NCI-H2107 treated with DMSO at 0.1 percent for 48 hours (cell line): Measurements from ENCODE around the gene DTNBP1.

Experiments
- DNase-seq: peaks from one replicate; lab custom pipeline; 2025; ENCODE audit not compliant: unreplicated experiment; lab: John Stamatoyannopoulos, UW

The DTNBP1 gene

DNA sequence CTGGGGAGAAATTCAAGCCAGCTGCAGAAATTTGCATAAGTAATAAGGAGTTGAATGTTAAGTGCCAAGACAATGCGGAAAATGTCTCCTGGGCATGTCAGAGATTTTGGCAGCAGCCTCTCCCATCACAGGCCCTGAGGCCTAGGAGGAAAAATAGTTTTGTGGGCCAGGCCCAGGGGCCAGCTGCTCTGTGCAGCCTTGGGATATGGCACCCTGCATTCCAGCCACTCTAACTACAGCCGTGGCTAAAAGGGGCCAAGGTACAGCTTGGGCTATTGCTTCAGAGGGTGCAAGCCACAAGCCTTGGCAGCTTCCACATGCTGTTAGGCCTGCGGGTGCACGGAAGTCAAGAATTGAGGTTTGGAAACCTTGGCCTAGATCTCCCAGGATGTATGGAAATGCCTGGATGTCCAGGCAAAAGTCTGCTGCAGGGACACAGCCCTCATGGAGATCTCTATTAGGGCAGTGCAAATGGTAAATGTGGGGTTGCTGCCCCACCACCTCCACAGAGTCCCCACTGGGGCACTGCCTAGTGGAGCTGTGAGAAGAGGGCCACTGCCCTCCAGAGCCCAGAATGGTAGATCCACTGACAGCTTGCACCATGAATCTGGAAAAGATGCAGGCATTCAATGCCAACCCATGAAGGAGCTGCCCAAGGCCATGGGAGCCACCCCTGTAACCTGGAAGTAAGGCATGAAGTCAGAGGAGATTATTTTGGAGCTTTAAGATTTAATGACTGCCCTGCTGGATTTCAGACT is 126.5 kb downstream of the DTNBP1 start:
- DNase-seq = no peak

DNA sequence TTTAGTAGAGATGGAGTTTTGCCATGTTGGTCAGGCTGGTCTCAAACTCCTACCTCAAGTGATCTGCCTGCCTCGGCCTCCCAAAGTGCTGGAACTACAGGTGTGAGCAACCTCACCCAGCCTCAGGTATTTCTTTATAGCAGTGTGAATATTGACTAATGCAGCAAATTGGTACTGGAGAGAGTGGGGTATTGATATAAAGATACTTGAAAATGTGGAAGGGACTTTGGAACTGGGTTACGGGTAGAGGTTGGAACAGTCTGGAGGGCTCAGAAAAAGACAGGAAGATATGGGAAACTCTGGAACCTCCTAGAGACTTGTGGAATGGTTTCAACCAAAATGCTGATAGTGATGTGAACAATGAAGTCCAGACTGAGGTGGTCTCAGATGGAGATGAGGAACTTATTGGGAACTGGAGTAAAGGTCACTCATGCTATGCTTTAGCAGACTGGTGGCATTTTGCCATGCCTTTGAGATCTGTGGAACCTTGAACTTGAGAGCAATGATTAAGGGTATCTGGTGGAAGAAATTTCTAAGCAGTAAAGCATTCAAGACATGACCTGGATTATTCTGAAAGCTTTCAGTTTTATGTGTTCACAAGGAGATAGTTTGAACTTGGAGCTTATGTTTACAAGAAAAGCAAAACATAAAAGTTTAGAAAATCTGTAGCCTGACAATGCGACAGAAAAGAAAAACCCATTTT is 127.2 kb downstream of the DTNBP1 start:
- no peak for DNase-seq

DNA sequence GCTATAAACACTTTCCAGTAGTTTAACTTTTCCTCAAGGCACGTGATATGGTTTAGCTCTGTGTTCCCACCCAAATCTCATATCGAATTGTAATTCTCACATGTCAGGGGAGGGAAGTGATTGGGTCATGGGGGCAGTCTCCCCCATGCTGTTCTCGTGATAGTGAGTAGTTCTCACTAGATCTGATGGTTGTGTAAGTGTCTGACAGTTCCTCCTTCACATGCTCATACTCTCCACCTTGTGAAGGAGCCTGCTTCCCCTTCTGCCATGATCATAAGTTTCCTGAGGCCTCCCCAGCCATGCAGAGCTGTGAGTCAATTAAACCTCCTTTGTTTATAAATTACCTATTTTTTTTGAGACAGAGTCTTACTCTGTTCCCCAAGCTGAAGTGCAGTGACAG is 127.9 kb downstream of the DTNBP1 start:
- no peak for DNase-seq

DNA sequence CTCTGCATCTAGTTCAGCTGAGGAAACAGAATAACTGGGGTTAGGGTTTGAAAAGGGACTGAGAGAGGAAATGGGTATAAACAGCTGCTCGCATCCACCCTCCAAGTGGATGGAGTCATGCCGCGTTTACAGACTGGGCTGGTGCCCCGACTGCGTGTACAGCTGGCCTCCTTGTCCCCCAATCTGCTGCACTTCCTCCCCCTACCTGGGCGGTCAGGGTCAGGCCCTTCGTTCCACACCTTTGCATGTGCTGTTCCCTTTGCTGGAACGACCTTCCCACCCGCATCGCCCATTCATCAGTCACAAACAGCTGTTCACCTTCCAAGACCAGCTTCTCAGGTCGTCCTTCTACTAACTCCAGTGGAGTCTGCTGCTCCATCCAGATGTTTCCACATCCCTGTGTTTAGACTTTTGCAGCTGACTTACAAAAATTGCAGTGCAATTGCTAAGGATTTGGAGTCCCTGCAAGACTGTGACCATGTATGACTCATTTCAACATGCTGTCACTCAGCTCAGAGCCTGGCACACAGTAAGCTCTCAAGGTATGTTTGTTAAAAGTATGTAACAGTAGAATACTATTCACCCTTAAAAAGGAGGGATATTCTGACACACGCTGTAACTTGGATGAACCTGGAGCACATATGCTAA is 129.3 kb downstream of the DTNBP1 start:
- DNase-seq = no peak

DNA sequence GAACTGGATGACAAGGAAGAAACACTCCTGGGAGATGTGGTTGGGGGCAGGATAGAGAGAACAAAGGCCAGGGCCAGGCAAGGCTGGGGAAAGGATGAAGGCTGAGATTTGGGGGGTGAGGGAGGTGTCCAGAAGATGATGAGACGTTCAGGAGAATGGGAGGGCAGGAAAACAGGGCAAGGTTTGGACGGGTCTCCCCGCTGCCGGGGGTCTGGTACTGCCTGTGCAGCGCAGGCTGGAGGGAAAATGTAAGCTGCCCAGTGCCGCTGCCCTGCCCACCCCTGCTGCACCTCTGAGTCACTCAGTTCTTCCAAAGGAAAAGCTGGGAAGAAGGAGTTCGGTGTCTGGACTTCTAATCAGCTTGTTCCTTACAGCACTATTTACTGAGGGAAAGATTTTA is 130.9 kb downstream of the DTNBP1 start:
- no peak for DNase-seq

DNA sequence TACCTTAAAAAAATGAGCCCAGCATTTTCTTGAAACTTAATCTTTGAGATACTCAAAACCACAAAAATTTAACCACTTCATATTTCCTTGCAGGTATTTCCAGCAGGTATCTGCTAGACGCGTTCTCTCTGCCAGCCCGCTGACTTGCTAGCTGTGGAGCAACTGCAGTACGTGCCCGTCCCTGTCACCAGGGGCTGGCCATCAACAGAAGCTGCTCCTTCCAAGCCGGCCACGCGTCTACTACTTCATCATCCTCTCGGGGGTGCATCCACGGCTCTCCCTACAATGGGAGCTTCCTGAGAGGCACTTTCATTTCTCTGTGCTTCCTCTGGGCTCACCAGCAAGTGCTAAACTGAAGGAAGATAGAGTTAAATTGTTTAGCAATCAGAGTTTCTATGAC is 132.4 kb downstream of the DTNBP1 start:
- no peak for DNase-seq

DNA sequence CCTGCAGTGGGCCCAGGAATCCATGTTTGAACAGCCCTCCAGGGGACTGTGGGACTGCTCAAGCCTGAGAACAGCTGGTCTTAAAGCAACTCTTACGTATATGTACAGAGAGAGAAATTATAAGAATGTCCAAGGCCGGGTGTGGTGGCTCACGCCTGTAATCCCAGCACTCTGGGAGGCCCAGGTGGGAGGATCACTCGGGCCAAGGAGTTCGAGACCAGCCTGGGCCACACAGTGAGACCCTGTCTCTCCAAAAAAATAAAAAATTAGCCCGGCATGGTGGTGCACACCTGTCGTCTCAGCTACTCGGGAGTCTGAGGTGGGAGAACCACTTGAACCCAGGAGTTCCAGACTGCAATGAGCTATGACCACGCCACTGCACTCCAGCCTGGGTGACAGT is 134.0 kb downstream of the DTNBP1 start:
- no peak for DNase-seq

DNA sequence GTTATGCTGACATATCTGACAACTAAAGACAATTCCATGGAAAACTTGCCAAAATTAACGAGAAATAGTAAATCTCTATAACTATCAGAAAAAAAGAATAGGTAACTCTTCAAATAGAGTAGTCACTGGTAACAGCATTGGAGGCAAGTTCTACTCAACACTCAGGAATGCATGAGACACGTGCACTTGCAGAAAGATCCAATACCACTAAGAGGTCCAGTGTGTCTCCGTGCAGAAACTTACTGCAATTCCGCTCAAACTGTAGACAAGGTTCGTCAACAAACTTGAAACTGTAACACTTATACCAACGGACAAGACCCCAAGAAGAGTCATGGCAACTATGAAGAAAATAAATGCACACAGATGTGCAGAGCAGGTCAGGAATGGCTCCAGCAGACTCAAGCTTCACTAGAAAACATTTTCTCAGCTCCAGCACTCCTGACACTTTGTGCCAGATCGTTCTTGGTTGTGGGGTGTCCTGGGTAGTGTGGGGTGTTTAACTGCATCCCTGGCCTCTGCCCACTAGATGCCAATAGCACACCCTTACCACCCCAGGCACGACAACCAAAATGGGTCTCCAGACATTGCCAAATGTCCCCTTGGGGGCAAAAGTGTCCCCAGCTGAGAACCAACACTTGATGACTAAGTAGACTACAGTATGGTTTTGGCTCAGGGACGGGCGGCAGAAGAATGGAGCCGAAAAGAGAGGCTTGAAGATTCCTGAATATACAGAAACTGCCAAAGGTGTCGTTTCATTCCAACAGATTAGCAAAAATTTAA is 134.8 kb downstream of the DTNBP1 start:
- DNase-seq = no peak

DNA sequence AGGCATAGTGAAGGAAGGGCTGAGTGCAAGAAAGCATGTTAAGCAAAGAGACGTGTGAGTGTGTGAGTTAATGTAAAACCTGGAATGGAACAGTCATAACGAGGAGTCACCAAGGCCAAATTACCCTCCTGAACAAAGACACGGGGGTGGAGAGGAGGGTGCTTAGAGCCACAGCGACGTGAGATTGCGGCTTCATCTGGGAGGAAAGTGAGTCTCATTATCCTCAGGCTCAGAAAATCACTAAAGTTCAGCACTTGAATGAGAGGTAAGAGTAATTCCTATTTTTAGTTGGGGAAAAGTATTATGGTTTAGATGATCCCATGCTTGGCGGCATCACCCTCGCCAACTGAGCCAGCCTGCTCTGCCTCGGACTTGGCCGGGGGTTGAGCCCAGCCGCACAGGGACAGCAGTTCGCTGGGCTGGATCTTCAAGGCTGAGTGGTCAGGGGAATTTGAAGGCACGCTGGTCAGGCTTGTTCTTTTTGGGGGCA is 136.6 kb downstream of the DTNBP1 start:
- DNase-seq = no peak

DNA sequence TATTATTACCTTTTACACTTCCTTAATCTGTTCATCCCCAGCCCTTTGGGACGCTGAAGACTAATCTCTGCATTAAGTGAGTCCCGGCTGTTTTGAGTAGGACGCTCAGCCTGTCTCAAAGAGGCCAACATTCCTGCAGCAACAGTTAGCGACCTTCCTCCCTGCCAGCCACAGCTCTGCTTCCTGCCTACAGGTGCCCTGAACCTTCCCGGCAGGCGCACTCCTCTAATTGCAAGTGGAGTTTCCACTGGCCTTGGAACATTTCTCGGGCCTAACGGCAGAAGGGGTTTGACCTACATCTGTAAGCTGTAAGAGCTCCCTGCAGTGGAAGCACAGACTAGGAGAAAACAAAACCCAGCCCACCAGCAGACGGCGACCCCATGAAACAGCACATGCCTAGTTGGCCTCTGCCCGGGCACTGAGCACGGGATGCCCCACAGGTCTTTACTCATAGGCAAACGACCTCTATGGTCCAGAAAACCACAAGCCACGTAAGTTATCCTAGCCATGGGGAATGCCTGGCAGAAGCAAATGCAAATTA is 137.9 kb downstream of the DTNBP1 start:
- DNase-seq = no peak

DNA sequence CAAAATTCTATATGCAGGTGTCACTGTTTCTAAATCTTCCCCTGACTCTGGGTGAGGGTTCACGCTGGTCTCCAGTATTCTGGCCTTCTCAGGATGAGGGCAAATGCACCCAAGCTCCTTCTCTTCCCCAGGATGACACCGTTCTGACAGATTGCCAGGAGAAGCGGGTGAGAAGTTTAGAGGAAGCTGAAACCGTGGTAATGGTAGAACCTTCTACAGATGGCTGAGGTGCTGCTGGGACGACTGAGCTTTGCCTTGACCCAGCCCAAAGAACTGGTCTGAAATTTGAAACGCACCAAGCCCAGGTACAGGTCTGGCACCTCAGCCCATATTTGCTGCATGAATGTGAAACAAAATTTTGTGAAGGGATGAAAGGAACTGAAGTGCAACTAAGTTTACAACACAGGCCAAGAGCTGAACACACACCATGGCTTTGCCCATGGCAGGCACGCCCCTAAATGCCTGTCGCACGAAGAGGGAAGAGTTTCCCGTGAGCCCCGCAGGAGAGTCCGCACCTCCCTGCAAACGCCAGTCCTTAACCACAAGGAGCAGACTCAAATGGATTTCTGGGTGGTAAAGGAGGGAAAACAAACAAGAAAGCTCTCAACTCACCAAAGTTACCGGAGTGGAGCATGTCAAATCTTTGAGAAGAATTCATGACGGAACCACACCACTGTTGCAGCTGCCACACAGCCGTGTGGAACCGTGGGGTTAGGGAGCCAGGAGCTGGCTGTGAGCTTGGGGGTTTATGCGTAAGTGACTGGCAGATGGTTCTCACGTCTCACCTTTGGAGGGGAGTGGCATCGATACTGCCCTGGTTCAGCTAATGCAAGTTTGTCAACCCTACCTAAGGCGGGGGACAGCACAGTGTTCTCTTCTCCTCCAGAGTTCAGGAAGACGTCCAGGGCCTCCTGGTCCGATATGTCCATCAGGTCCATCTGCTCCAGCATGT is 138.9 kb downstream of the DTNBP1 start:
- no peak for DNase-seq

DNA sequence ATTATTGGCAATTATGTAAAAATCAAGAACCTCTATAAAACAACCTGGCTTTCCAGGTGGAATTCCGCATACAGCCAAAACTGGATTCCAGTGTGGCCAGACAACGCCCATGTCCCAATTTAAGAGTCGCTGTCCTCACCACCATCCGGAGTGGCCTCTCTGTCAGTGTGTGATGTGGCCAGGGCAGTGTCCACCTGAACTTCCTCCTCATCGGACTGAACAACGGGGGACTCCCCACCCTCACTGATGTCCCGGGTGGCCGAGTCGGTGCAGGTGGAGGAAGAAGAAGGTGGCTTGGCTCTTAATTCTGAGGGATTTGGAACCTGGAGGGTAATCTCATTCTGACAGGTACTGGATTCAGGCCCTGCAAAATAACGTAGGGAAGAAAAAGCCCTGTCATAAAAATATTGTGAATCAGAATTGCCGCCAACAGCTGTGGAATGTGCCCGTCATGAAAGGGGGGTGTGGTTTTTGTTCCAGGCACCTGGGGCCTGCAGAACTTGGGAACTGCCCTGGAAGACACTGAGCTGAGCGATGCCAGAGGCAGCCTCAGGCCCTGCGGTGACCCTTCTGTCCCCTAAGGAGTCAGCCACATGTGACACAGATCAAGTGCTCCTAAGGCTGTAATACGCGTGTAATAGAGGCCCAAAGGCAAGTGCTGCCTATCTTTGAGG is 139.8 kb downstream of the DTNBP1 start:
- no peak for DNase-seq

DNA sequence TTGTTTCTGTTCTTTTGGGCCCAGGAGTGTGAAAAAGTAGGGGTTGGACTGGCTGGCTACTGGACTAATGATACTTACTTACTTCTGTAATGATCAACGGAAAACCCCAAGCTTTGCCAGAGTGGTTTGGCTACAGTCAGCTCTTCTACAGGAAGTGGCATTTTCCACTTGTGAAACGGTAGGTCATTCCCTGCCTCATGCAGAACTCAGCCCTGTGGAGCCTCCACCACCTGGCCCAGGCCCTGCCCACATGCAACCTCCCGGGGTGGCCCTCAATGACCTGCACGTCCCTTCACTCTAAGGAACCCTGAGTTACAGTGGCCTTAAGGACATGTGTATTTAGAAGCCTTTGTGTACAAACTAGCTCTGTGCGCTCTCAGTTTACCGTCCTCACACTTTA is 140.4 kb downstream of the DTNBP1 start:
- no peak for DNase-seq

DNA sequence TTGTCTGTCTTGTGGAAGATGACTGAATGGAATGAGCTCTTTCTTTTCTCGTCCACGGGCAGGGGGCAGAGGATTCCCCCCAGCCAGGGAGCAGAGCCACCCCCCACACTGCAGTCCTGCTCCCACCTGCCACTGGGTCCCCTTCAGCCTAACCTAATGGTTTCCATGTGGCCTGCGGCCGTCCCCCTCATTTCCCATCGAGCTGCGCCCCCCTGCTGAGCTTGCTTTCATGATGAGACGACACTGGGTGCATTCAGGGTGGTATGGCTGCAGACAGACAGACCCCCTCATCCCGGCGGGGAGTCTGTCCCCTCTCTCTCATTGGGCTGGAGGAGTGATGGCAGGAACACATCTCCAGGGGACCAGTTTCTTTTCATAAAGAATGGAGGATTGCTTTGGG is 140.8 kb downstream of the DTNBP1 start:
- DNase-seq = no peak

DNA sequence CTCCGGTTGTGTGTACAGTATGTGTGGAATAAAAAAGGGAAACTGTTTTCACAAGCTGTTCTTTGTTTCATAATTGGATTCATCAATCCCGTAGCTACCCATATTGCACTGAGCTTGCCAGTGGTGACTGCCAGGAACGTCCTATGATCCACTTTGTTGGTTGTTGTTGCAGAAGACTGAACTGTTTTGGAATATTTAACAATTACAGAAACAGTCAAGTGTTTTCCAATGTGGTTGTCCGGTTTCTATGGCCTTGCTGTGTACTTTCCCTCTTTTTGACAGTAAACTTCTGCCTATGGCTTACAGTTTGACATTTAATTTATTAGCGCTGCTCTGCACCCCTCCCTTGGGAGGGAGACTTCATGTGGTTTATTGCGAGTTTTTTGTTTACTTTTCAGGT is 141.2 kb downstream of the DTNBP1 start:
- DNase-seq = no peak

DNA sequence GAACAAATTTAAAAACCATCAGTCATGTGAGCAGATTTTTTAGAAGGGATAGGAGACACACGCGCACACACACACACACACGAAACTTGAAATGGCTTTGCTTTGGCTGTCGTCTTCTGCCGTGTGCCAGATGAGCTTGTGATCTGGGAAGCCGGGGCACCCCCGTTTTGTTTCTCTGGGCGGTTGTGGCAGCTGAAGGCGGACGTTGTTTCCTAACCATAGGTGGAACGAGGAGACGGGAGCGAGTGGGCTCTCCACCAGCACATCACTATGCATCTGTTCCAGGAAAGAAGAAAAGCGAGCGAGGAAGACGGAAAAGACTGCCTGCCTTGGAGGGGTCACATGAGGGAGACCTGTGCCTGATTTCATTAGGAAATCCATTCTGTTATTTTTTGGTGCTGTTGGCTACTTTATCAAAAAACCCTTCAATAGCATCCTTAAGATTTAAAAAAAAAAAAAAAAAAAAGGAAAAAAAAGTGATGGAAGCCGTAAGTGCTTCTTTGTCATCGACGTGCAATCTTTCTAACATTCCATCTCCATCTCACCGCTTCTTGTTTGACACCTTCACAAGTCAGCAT is 142.1 kb downstream of the DTNBP1 start:
- DNase-seq = no peak

DNA sequence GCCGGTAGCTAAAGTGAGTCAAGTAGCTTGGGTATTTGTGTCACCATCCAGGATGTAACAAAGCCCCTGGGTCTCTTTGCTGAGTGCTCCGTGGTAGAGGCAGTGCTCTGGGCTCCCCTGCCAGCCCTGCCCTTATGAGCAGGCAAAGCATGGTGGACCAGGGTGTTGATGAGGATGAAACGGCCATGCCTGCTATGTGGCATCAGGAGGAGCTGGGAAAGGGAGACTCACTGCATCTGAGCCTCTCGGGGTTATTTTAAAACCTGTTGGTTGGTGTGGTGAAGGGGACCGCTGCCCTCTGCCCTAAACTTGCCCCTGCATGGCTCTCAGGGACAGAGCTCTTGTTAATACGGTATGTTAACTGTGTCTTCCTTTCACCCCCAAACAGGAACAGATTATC is 143.1 kb downstream of the DTNBP1 start:
- DNase-seq = no peak

DNA sequence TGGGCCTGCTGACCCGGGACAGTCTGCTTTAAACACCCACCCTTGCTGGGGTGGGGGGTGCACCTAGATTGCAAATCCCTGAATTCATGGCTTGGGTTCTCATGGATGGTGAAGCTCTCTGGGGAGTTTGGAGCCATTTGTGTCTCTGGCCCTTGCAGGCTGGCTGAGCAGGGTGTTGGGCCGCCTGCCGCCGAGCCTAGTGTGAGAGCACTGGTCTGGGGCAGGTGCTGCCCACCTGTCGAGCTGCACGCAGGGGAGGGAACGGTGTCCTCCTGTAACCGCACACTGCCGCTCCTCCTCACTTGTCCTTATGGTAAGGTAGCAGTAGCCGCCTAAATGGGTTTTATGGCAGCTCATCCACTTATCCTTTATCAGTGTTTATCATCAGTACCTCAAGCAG is 143.9 kb downstream of the DTNBP1 start:
- DNase-seq = no peak

DNA sequence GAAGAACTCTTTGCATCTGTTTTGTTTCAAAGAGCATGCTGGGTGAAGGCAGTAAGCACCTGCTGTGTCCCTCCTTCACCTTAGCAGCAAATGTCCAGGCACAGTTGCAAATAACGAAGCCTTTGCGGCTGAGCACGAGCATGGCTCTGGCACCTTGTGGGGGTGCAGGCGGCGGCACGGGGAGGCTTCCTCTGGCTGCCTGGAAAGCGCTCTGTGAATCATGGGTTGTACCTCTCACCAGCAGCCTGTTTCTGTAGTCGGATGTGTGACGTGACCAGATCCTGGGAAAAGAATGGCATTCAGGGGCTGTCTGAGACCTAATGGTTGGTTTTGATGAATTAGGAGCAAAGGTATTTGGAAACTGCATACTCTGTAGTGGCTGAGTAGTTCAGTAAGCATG is 144.8 kb downstream of the DTNBP1 start:
- no peak for DNase-seq
